ENCODE results near the gene PTPRQ.

DNA sequence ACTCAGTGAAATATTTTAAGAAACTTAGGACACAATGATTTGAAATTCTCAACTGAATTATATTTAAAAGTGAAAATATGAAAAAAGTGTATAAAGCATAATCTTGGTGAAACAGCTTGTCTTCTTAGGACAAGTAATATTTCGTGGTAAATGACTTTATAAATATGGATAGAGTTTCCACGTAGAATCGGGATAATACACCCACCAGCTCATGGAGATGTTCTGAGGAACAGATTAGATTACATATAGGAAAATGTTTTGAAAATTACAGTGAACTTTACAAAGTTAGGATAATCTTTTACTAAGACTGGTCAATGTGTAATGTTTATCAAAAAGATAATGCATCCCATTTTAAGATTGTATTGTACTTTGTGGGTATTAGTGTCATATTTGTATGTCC is 237.8 kb downstream of the PTPRQ start:
- TF ChIP-seq, protein P1, sequence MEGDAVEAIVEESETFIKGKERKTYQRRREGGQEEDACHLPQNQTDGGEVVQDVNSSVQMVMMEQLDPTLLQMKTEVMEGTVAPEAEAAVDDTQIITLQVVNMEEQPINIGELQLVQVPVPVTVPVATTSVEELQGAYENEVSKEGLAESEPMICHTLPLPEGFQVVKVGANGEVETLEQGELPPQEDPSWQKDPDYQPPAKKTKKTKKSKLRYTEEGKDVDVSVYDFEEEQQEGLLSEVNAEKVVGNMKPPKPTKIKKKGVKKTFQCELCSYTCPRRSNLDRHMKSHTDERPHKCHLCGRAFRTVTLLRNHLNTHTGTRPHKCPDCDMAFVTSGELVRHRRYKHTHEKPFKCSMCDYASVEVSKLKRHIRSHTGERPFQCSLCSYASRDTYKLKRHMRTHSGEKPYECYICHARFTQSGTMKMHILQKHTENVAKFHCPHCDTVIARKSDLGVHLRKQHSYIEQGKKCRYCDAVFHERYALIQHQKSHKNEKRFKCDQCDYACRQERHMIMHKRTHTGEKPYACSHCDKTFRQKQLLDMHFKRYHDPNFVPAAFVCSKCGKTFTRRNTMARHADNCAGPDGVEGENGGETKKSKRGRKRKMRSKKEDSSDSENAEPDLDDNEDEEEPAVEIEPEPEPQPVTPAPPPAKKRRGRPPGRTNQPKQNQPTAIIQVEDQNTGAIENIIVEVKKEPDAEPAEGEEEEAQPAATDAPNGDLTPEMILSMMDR (IDR thresholded peaks at IDR 0.05): no peak
- TF ChIP-seq EP300 (IDR thresholded peaks at IDR 0.05): no peak
- TF ChIP-seq POLR2A (IDR thresholded peaks at IDR 0.05): no peak
- no peak for TF ChIP-seq POLR2AphosphoS5 (IDR thresholded peaks at IDR 0.05)
